Esophagus squamous epithelium (tissue), 5 donors: Measurements from ENCODE around the gene C1orf210. TPM values are rescaled to one million over a fixed set of nuclear protein-coding genes. Genes with fewer than 3 reads are reported as not detected.

Source experiments
- DNase-seq: peaks from one replicate; lab custom pipeline; 2025; lab: John Stamatoyannopoulos, UW
- H3K27ac ChIP-seq, 4 donors: fragments of 200-600 bp; sonication (generic); one replicate each; pipeline ENCODE4 v1.5.1; 2016 to 2019; ENCODE audit warnings: mild to moderate bottlenecking in 1 of 4
- H3K27me3 ChIP-seq, 4 donors: fragments of 200-600 bp; sonication (generic); 1 replicate in 3 of 4; 2 replicates in 1 of 4; pipeline versions ENCODE4 v1.5.1 to v1.6.0; 2017 to 2021; ENCODE audit warnings: antibody characterized with exemption in 1 of 4
- H3K36me3 ChIP-seq, 3 donors: fragments of 200-600 bp; sonication (generic); one replicate each; pipeline ENCODE4 v1.5.1; 2016 to 2019
- H3K4me1 ChIP-seq, 3 donors: fragments of 200-600 bp; sonication (generic); one replicate each; pipeline ENCODE4 v1.5.1; 2017 to 2019
- H3K4me3 ChIP-seq, 4 donors: fragments of 200-600 bp; sonication (generic); 1 replicate in 3 of 4; 2 replicates in 1 of 4; pipeline ENCODE4 v1.5.1; 2016 to 2019; ENCODE audit warnings: mild to moderate bottlenecking in 2 of 4, moderate library complexity in 1 of 4
- H3K9me3 ChIP-seq, 3 donors: fragments of 200-600 bp; sonication (generic); one replicate each; pipeline ENCODE4 v1.5.1; 2016 to 2019
- POLR2A ChIP-seq, 4 donors: fragments of 450-650 bp; IDR thresholded peaks; one replicate each; pipeline ENCODE4 v1.6.1; 2017; ENCODE audit warnings: antibody characterized with exemption in 4 of 4, mild to moderate bottlenecking in 4 of 4, moderate library complexity in 3 of 4
- WGBS, 2 donors: methylation state at CpG; one replicate each; pipeline ENCODE4 v1.1.5; 2018; 5-methylcytosine and 5-hydroxymethylcytosine counted together
- intact Hi-C: fragments of 100-400 bp; cut with DNase I; formaldehyde crosslinking; loops from one replicate; pipeline ENCODE4 v1.15.0; 2022
- total RNA-seq, 4 donors: library from RNA; depleted of rRNA; stranded (reverse); fragments of >200 nt; gene quantifications; one replicate each; pipeline ENCODE4 v1.1.0, GENCODE V29; 2016
- TF ChIP-seq, protein P1 (sequence below), 6 experiments: fragments of 450-650 bp in 4 of 6; fragments of 200-600 bp in 2 of 6; sonication (generic) in 2 of 6; IDR thresholded peaks; one replicate each; pipeline ENCODE4 v1.5.1; 2016 to 2019; ENCODE audit warnings: antibody characterized with exemption in 6 of 6, mild to moderate bottlenecking in 4 of 6, moderate library complexity in 4 of 6
- donor health status: DM: yes; HTN: yes; CAD: no.

Gene C1orf210
- total RNA-seq, 4 donors from 2014 or later, result 7.9 to 16.2 (median 11.4) TPM

DNA sequence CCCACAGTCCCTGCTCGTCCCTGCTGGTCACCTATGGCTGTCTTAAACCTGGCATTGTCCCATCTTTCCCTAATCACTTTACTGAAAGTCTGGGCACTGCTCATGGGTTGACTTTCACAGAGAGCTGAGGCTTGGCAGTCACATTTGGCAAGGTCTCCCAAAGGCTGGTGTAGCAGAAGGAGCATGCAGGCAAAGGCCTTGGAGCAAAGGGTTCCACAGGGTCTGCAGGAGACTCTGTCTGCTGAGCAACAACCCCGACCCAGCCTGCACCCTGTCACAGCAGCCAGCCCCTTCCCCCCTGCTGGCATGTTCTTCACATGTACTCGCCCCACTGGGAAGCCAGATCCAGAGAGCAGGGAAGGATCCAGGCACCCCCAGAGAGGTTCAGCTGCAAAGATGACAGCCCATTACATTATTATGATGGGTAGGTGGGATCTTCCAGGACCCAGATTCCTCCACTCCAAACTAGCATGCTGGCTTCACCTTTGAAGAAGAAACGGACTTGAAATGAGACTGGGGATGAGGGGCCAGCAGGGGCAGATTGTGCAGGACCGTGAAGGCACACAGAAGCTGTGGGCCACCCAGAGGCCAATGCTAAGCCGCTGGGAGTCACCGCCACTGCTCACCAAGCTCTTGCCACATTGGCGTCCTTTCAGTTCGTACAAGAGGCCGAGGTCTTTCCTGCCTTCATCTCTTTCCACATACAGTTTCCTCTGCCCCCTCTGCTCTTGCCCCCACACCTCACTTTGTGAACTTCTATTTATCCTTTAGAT lies 29.8 kb downstream of the C1orf210 start:
- H3K27me3 ChIP-seq, result no peaks in the 10 kb centered on the region
- peaks cover 0 to 25% (median 4%) of the 10 kb centered on the region in 3 donors for H3K4me1 ChIP-seq
- intact Hi-C loops, result no loop called here
- no peak for TF ChIP-seq POLR2A (IDR thresholded peaks at IDR 0.05)
- TF ChIP-seq, protein P1, sequence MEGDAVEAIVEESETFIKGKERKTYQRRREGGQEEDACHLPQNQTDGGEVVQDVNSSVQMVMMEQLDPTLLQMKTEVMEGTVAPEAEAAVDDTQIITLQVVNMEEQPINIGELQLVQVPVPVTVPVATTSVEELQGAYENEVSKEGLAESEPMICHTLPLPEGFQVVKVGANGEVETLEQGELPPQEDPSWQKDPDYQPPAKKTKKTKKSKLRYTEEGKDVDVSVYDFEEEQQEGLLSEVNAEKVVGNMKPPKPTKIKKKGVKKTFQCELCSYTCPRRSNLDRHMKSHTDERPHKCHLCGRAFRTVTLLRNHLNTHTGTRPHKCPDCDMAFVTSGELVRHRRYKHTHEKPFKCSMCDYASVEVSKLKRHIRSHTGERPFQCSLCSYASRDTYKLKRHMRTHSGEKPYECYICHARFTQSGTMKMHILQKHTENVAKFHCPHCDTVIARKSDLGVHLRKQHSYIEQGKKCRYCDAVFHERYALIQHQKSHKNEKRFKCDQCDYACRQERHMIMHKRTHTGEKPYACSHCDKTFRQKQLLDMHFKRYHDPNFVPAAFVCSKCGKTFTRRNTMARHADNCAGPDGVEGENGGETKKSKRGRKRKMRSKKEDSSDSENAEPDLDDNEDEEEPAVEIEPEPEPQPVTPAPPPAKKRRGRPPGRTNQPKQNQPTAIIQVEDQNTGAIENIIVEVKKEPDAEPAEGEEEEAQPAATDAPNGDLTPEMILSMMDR (IDR thresholded peaks at IDR 0.05), result no peak
- no peaks in the 10 kb centered on the region for H3K36me3 ChIP-seq
- no peak overlapping the region for H3K4me3 ChIP-seq
- no peak for DNase-seq
- no peaks in the 10 kb centered on the region for H3K9me3 ChIP-seq
- peak overlapping the region in 3 of 4 donors; percentile 72 to 84 (median 79) for H3K27ac ChIP-seq
- 72 to 82% methylated on average over 7 to 8 of the region's 10 CpGs for WGBS, 2 donors

DNA sequence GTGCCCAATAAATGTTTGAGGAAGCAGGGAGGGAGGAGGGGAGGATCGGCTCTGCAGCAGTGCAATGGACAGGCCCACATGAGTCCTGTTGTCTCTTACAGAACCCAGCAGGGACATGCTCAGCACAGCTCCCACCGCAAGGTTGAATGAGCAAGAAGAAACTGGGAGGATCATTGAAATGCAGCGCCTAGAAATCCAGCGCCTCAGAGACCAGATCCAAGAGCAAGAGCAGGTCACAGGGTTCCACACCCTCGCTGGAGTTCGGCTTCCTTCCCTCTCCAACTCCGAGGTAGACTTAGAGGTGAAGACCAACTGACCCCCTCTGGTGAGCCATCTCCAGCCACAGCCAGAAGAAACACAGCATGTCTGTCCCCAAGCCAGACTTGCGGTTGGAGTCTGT lies 31.5 kb downstream of the C1orf210 start:
- intact Hi-C loops, result no loop called here

GRCh38 chr1:43253173-43253572 lies 32.2 kb downstream of the C1orf210 start:
- intact Hi-C loops, result no loop called here
- H3K9me3 ChIP-seq, result no peaks in the 10 kb centered on the region
- H3K4me1 ChIP-seq, result peaks cover 0 to 25% (median 4%) of the 10 kb centered on the region in 3 donors
- no peak overlapping the region for H3K4me3 ChIP-seq
- no peaks in the 10 kb centered on the region for H3K27me3 ChIP-seq
- DNase-seq, result no peak
- H3K36me3 ChIP-seq, result no peaks in the 10 kb centered on the region
- WGBS, 2 donors, result 89 to 97% methylated on average over 3 to 4 of the region's 4 CpGs
- TF ChIP-seq POLR2A (IDR thresholded peaks at IDR 0.05), result no peak
- TF ChIP-seq, protein P1 (IDR thresholded peaks at IDR 0.05), result no peak
- no peak overlapping the region for H3K27ac ChIP-seq

More for the DNA sequence above, 31.5 kb downstream of the C1orf210 start:
- no peak for DNase-seq
- TF ChIP-seq, protein P1 (IDR thresholded peaks at IDR 0.05), result no peak
- no peak for TF ChIP-seq POLR2A (IDR thresholded peaks at IDR 0.05)
- WGBS, 2 donors, result 79 to 80% methylated on average over 7 to 8 of the region's 8 CpGs
- Histone ChIP-seq H3K9me3 (no peaks in the 10 kb centered on the region), H3K36me3 (no peaks in the 10 kb centered on the region), H3K27ac (no peak overlapping the region), H3K4me1 (peaks cover 0 to 25% (median 4%) of the 10 kb centered on the region in 3 donors), H3K4me3 (no peak overlapping the region), H3K27me3 (no peaks in the 10 kb centered on the region)

DNA sequence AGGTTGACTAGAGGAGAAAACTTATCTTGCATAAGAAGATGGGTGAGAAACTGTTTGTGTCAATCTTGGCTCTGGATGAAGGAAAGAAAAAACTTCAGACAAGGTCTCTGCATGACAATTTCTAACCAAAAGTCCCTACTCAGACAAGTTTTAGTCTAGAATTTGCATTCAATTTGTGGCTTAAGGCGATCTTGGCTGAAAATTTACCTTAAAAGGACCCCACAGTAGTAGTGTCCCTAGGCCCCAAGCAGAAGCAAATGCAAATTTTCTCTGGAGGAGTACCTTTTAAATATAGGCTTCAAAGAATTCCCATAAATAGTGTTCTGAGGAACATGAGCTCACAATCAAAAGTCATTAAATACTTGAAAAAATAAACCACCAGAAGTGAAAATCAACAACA lies 33.2 kb downstream of the C1orf210 start:
- Histone ChIP-seq H3K27me3 (no peaks in the 10 kb centered on the region), H3K27ac (no peak overlapping the region), H3K36me3 (no peaks in the 10 kb centered on the region), H3K4me3 (no peak overlapping the region), H3K4me1 (peaks cover 0 to 17% (median 4%) of the 10 kb centered on the region in 3 donors), H3K9me3 (no peaks in the 10 kb centered on the region)
- no peak for DNase-seq
- TF ChIP-seq POLR2A (IDR thresholded peaks at IDR 0.05), result no peak
- TF ChIP-seq, protein P1 (IDR thresholded peaks at IDR 0.05), result no peak
- intact Hi-C loops, result no loop called here
- WGBS, 2 donors, result 88 to 94% methylated on average over 1 of the region's 1 CpG

DNA sequence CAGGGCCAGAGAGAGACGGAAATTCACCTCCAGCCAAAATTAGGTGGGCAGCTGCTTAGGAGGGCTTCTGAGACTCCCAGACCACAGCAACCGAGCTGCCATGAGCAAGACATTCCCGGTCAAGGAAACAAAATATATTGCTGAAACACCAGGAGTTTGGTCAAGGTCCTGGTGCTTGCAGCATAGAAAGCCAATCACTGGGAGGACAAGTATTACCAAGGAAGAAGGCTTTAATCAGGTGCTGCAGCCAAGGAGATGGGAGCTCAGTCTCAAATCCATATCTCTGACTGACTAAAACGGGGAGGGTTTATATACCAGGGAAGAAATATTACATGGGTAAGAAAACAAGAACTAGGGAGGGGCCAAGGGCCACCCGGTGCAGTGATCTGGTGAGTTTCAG lies 34.4 kb downstream of the C1orf210 start:
- WGBS, 2 donors, result 76 to 92% methylated on average over 5 of the region's 5 CpGs
- TF ChIP-seq, protein P1 (IDR thresholded peaks at IDR 0.05), result no peak
- no peak for TF ChIP-seq POLR2A (IDR thresholded peaks at IDR 0.05)
- peaks cover 0 to 5% (median 0%) of the 10 kb centered on the region in 3 donors for H3K4me1 ChIP-seq
- H3K9me3 ChIP-seq, result no peaks in the 10 kb centered on the region
- H3K27me3 ChIP-seq, result no peaks in the 10 kb centered on the region
- H3K4me3 ChIP-seq, result no peak overlapping the region
- DNase-seq, result no peak
- no peaks in the 10 kb centered on the region for H3K36me3 ChIP-seq
- H3K27ac ChIP-seq, result no peak overlapping the region
- intact Hi-C loops, result no loop called here
